HG03354 (cell line): Measurements from ENCODE around the gene BCORL1.

Experiments used
- ATAC-seq: cut with Tn5 transposase; IDR thresholded peaks from one replicate; pipeline ENCODE4 v1.9.1; 2021; ENCODE audit warnings: mild to moderate bottlenecking; ENCODE audit not compliant: unreplicated experiment, poor library complexity, severe bottlenecking

The BCORL1 gene

GRCh38 chrX:129959493-129959832 is 23.0 kb upstream of the BCORL1 start:
- ATAC-seq, result no peak

DNA sequence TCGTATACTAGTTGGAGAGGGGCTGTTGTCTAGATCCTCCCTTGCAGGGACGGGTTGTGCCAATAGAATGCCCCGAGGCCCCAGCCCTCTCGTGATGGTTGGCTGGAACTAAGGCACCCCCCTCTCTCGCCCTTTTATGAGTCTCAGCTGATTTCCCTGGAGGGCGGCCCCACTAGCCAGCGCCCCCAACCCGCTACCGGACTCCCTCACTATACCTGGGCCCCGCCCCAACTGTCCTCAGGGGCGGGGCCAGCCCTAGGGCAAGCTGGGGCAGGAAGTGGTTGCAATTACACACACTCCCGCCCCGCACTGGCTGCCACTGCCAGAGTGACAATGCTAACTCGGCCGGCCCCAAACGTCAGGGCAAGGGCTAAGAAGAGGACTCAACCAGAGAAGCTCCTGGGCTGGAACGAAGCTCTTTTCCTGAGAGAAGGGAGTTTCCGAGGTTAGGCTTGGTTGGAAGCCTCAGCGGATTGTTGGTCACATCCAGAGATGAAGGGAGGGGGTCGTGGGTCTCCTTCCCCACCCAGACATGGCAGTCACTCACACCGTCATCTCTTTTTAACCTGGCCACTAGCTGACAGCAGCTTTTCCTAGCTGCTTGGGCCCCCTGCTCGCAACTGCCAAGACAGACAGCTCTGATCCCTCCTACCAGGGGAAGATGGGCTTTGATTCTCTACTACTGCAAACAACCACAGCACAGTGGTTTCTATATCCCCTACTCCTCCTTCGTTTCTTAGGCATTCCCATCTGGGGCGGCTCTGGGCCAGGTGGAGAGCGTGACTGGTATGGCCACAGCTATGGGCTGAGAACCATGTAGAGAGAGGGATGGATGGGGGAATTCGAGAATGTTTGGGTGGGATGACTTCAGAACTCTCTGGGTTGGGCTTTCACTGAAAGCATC is 21.0 kb upstream of the BCORL1 start:
- peak; percentile 92 for ATAC-seq

GRCh38 chrX:129963729-129964128 is 18.7 kb upstream of the BCORL1 start:
- no peak for ATAC-seq

GRCh38 chrX:129965166-129965565 is 17.3 kb upstream of the BCORL1 start:
- no peak for ATAC-seq

- no peak for ATAC-seq
Observed at GRCh38 chrX:129968968-129969367, 13.5 kb upstream of the BCORL1 start.

- ATAC-seq, result no peak
Observed at GRCh38 chrX:129976441-129976840, 6.0 kb upstream of the BCORL1 start.

GRCh38 chrX:129979207-129979920 is 3.1 kb upstream of the BCORL1 start:
- no peak for ATAC-seq

DNA sequence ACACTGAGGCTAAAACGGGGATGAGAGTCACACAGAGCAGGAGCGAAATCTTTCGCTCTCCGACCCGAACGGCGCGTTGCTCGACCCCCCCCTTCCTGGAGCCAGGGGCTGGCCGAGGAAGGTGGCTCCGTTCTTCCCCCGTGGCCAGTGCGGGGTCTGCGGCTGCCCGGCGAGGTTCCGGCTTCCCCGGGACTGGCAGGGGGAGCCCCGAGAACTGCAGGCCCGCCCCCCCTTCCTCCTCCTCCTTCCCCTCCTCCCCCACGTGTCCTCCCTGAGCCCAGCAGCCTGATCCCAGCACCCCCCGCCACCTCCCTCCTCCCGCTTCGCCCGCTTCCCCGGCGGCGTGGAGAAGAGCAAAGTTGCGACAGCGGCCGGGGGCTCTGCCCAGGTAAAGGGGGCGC is 2.4 kb upstream of the BCORL1 start:
- no peak for ATAC-seq

GRCh38 chrX:129980540-129981199 is 1.8 kb upstream of the BCORL1 start:
- ATAC-seq, result no peak

DNA sequence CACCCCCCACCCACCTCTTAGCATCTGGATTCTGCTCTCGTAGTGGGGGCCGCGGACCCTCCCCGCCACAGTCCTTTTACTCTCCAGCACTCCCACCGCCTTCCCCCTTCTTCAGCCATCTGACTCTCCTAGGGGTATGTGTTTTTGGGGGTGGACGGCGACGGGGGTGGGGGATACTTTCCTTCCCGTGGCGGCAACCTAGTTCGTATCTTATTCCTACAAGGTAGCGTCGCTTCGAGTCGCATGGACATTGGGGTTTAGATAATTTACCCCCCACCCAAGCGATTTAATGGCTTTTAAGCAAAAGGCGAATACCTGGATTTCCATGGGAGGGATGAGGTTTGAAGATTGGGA is 1.3 kb upstream of the BCORL1 start:
- no peak for ATAC-seq

GRCh38 chrX:129981752-129982299 is 609 bp upstream of the BCORL1 start:
- ATAC-seq, result peak; percentile 1

DNA sequence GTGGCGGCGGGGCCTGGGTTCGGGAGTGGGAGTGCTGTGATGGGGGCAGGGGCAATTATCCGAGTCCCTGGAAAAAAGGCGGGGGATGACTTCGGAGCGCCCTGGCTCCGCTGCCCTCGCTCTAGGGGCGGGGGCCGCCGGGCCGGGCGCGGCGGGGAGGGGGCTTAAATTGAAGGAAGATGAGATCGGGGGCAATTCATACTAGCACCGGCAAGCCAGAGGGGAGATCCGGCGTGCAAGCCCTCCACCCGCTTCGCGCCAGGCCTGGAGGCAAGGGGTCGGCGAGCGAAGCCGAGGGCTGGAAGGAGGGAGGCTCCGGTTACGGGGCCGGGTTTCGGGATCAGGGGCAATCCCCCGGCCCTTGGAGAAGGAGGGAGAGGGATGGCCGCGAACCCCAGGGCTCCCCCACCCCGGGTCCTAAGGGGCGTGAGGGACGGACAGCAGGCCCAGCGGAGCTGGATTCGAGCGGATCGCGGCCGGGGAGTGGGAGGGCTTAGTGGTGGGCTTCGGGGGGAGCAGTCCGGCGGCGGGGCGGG is 1.2 kb downstream of the BCORL1 start:
- no peak for ATAC-seq

- no peak for ATAC-seq
Observed at GRCh38 chrX:129984111-129984958, 1.9 kb downstream of the BCORL1 start.

DNA sequence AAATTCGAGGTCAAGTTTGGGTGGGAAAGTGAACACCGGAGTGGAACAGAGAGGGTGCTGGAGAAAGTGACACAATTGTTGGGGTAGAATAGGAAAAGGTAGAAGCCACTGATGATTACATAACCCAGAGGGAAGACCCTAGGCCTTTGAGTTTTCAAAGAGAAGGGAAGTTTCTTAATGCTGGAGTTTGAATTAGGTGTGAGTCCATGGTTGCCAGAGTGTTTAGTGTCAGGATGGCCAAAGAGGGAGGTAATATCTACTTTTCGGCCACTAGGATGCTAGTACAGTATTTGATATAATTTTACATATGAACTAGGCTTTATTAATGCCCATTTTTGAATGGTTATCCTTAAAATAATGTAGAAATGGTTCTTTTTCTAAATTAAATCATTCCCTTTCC is 5.4 kb downstream of the BCORL1 start:
- no peak for ATAC-seq

GRCh38 chrX:129992181-129992580 is 9.7 kb downstream of the BCORL1 start:
- ATAC-seq, result no peak

GRCh38 chrX:129996120-129996519 is 13.7 kb downstream of the BCORL1 start:
- no peak for ATAC-seq

- ATAC-seq, result no peak
Observed at GRCh38 chrX:129997086-129997485, 14.7 kb downstream of the BCORL1 start.

DNA sequence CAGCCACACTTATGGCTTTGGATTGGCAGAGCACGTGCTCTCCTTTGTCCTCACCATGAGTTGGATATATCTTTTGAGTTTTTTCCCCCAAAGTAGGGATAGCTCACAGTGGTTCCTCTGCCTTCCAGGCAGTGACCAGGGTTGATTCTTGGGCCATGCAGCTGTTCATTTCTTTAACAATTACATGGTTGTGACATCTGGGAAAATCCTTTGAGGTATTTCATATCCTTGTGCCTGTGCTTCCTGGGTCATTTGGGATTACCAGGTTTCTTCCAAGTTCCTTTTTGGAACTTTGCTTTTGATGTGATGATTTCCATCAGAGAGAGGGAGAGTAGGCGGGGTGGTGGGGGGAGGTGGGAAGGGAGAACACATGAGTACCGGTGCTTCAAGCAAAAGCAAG is 15.6 kb downstream of the BCORL1 start:
- ATAC-seq, result no peak

GRCh38 chrX:130001893-130002292 is 19.5 kb downstream of the BCORL1 start:
- no peak for ATAC-seq
